Astrocyte (in vitro differentiated cells and primary cell): ENCODE measurements around the gene PTPN20. TPM values are rescaled to one million over a fixed set of nuclear protein-coding genes. Genes with fewer than 3 reads are reported as not detected.
"Not testable (repeated sequence)": the region's sequence is repeated elsewhere in the genome, so short reads cannot be mapped to it uniquely, and the experiment has no call there.

Source experiments
- DNase-seq: peaks from one replicate; pipeline ENCODE4 v3.0.0-alpha.2; 2010; ENCODE audit warnings: low read depth
- FAIRE-seq: peaks from 2 replicates; lab custom pipeline; 2011; peaks lifted over from hg19 to GRCh38; lab: Jason Lieb, UNC
- H2AFZ ChIP-seq: 2 replicates; pipeline ENCODE4 v1.6.0; 2012; ENCODE audit warnings: low read depth, low read length, inconsistent platforms
- H3K27ac ChIP-seq: 2 replicates; pipeline ENCODE4 v1.5.1; 2011; ENCODE audit warnings: low read depth, low read length, inconsistent platforms
- H3K27me3 ChIP-seq: 2 replicates; pipeline ENCODE4 v1.6.0; 2011; ENCODE audit warnings: low read length, inconsistent platforms; ENCODE audit not compliant: insufficient read depth
- H3K36me3 ChIP-seq: 2 replicates; pipeline ENCODE4 v1.5.1; 2011; ENCODE audit warnings: low read length, inconsistent platforms; ENCODE audit not compliant: insufficient read depth
- H3K4me1 ChIP-seq: 2 replicates; pipeline ENCODE4 v1.5.1; 2011; ENCODE audit warnings: low read length, inconsistent platforms; ENCODE audit not compliant: insufficient read depth
- H3K4me2 ChIP-seq: 2 replicates; pipeline ENCODE4 v1.6.0; 2012; ENCODE audit warnings: low read length, inconsistent platforms
- H3K4me3 ChIP-seq: 2 replicates; pipeline ENCODE4 v1.5.1; 2011; ENCODE audit warnings: low read depth, mild to moderate bottlenecking, low read length, inconsistent platforms; ENCODE audit not compliant: insufficient read depth
- H3K79me2 ChIP-seq: 2 replicates; pipeline ENCODE4 v1.6.0; 2012; ENCODE audit warnings: mild to moderate bottlenecking, low read length, inconsistent platforms; ENCODE audit not compliant: insufficient read depth
- H3K9ac ChIP-seq: 2 replicates; pipeline ENCODE4 v1.6.0; 2012; ENCODE audit warnings: mild to moderate bottlenecking, low read length, inconsistent platforms
- H3K9me3 ChIP-seq: 2 replicates; pipeline ENCODE4 v1.5.1; 2012; ENCODE audit warnings: low read depth, mild to moderate bottlenecking, low read length, inconsistent platforms; ENCODE audit not compliant: insufficient read depth
- H4K20me1 ChIP-seq: 2 replicates; pipeline ENCODE4 v1.6.0; 2012; ENCODE audit warnings: low read length, inconsistent platforms; ENCODE audit not compliant: insufficient read depth
- H3K27ac Mint-ChIP-seq: one replicate; pipeline ENCODE4 v1.8.0; 2021; ENCODE audit warnings: mild to moderate bottlenecking, mixed read lengths; ENCODE audit not compliant: unreplicated experiment
- H3K27me3 Mint-ChIP-seq: one replicate; pipeline ENCODE4 v1.8.0; 2021; ENCODE audit warnings: low read depth, mixed read lengths; ENCODE audit not compliant: unreplicated experiment
- H3K36me3 Mint-ChIP-seq: one replicate; pipeline ENCODE4 v1.8.0; 2021; ENCODE audit warnings: low read depth, mixed read lengths; ENCODE audit not compliant: unreplicated experiment
- H3K4me1 Mint-ChIP-seq: one replicate; pipeline ENCODE4 v1.8.0; 2021; ENCODE audit warnings: low read depth, mixed read lengths; ENCODE audit not compliant: unreplicated experiment
- H3K4me3 Mint-ChIP-seq: one replicate; pipeline ENCODE4 v1.8.0; 2021; ENCODE audit warnings: mild to moderate bottlenecking, moderate library complexity, mixed read lengths; ENCODE audit not compliant: unreplicated experiment
- H3K9me3 Mint-ChIP-seq: one replicate; pipeline ENCODE4 v1.8.0; 2021; ENCODE audit warnings: mild to moderate bottlenecking, mixed read lengths; ENCODE audit not compliant: unreplicated experiment
- total RNA-seq: library from RNA; stranded (reverse); gene quantifications from 2 replicates; pipeline ENCODE4 v1.2.1, GENCODE V29; 2021

Gene PTPN20
- total RNA-seq, 1 donor from 2014 or later: not detected

GRCh38 chr10:46941091-46941490, 29.9 kb downstream of the PTPN20 start:
- H3K4me2 ChIP-seq, H3K9ac ChIP-seq, H3K4me1 ChIP-seq, H3K36me3 Mint-ChIP-seq, H3K4me3 Mint-ChIP-seq, H3K27ac Mint-ChIP-seq, H3K4me1 Mint-ChIP-seq, H3K27ac ChIP-seq, H3K27me3 Mint-ChIP-seq, H4K20me1 ChIP-seq, DNase-seq, H3K79me2 ChIP-seq, H3K4me3 ChIP-seq, H3K9me3 ChIP-seq, H3K36me3 ChIP-seq, H3K9me3 Mint-ChIP-seq, FAIRE-seq, H3K27me3 ChIP-seq, H2AFZ ChIP-seq: not testable (repeated sequence)

- H3K27ac Mint-ChIP-seq, H3K4me3 Mint-ChIP-seq: not testable (repeated sequence)
Observed at GRCh38 chr10:46948687-46949518, 37.7 kb downstream of the PTPN20 start.

GRCh38 chr10:46952540-46952939, 41.3 kb downstream of the PTPN20 start:
- not testable (repeated sequence) for DNase-seq, H3K4me2 ChIP-seq, H3K36me3 ChIP-seq, H3K27me3 ChIP-seq, H3K9ac ChIP-seq, H2AFZ ChIP-seq, H3K36me3 Mint-ChIP-seq, FAIRE-seq, H3K4me1 ChIP-seq, H3K4me3 ChIP-seq, H3K4me1 Mint-ChIP-seq, H3K27ac ChIP-seq, H3K9me3 ChIP-seq, H3K9me3 Mint-ChIP-seq, H3K27ac Mint-ChIP-seq, H3K27me3 Mint-ChIP-seq, H3K79me2 ChIP-seq, H3K4me3 Mint-ChIP-seq, H4K20me1 ChIP-seq

More at GRCh38 chr10:46948687-46949518, 37.7 kb downstream of the PTPN20 start:
- DNase-seq, H3K4me3 ChIP-seq, H2AFZ ChIP-seq, H3K9me3 Mint-ChIP-seq, H3K4me1 ChIP-seq, FAIRE-seq, H3K9ac ChIP-seq, H3K4me2 ChIP-seq, H3K79me2 ChIP-seq, H3K27ac ChIP-seq, H3K36me3 ChIP-seq, H3K27me3 Mint-ChIP-seq, H4K20me1 ChIP-seq, H3K27me3 ChIP-seq, H3K4me1 Mint-ChIP-seq, H3K9me3 ChIP-seq, H3K36me3 Mint-ChIP-seq: not testable (repeated sequence)

- H4K20me1 ChIP-seq, H3K27ac Mint-ChIP-seq, H3K27ac ChIP-seq, H3K27me3 ChIP-seq, H3K9ac ChIP-seq, H3K79me2 ChIP-seq, H3K4me3 Mint-ChIP-seq, H3K4me3 ChIP-seq, DNase-seq, FAIRE-seq, H2AFZ ChIP-seq, H3K36me3 ChIP-seq, H3K4me1 Mint-ChIP-seq, H3K9me3 Mint-ChIP-seq, H3K27me3 Mint-ChIP-seq, H3K9me3 ChIP-seq, H3K4me2 ChIP-seq, H3K36me3 Mint-ChIP-seq, H3K4me1 ChIP-seq: not testable (repeated sequence)
Observed at GRCh38 chr10:46960742-46961141, 49.5 kb downstream of the PTPN20 start.

- H3K36me3 Mint-ChIP-seq, H3K79me2 ChIP-seq, DNase-seq, H3K27me3 ChIP-seq, H3K9ac ChIP-seq, H3K4me1 ChIP-seq, H3K4me2 ChIP-seq, H3K27ac ChIP-seq, H3K27ac Mint-ChIP-seq, FAIRE-seq, H3K4me3 Mint-ChIP-seq, H3K27me3 Mint-ChIP-seq, H3K4me3 ChIP-seq, H2AFZ ChIP-seq, H4K20me1 ChIP-seq, H3K9me3 Mint-ChIP-seq, H3K4me1 Mint-ChIP-seq, H3K36me3 ChIP-seq, H3K9me3 ChIP-seq: not testable (repeated sequence)
Observed at GRCh38 chr10:46963356-46963755, 52.1 kb downstream of the PTPN20 start.

GRCh38 chr10:46967013-46967412, 55.8 kb downstream of the PTPN20 start:
- not testable (repeated sequence) for H3K36me3 ChIP-seq, H3K9me3 ChIP-seq, H3K79me2 ChIP-seq, H3K4me3 Mint-ChIP-seq, H3K4me2 ChIP-seq, H3K9ac ChIP-seq, H3K27me3 ChIP-seq, H3K9me3 Mint-ChIP-seq, H2AFZ ChIP-seq, FAIRE-seq, H3K27ac ChIP-seq, H3K4me1 ChIP-seq, H4K20me1 ChIP-seq, DNase-seq, H3K27me3 Mint-ChIP-seq, H3K27ac Mint-ChIP-seq, H3K4me1 Mint-ChIP-seq, H3K4me3 ChIP-seq, H3K36me3 Mint-ChIP-seq
